ACC112 (cell line): Measurements from ENCODE around the gene LSM11.

Experiments used
- H2AFZ ChIP-seq: fragments of 200-600 bp; sonication (generic); one replicate; pipeline ENCODE4 v1.6.0; 2017; ENCODE audit warnings: antibody characterized with exemption, low read length; ENCODE audit not compliant: unreplicated experiment
- H3K27ac ChIP-seq: fragments of 200-600 bp; sonication (generic); 2 replicates; pipeline ENCODE4 v1.5.1; 2014; ENCODE audit warnings: low read depth, mild to moderate bottlenecking, antibody characterized with exemption, low read length, moderate library complexity
- H3K27me3 ChIP-seq: fragments of 200-600 bp; sonication (generic); 2 replicates; pipeline ENCODE4 v1.6.1; 2014; ENCODE audit warnings: mild to moderate bottlenecking, antibody characterized with exemption, low read length, moderate library complexity, mixed read lengths; ENCODE audit not compliant: insufficient read depth
- H3K36me3 ChIP-seq: fragments of 200-600 bp; sonication (generic); 2 replicates; pipeline ENCODE4 v1.6.1; 2016; ENCODE audit warnings: mild to moderate bottlenecking, antibody characterized with exemption, low read length, moderate library complexity, mixed read lengths; ENCODE audit not compliant: insufficient read depth
- H3K4me1 ChIP-seq: fragments of 200-600 bp; sonication (generic); one replicate; pipeline ENCODE4 v1.6.1; 2016; ENCODE audit warnings: low read length, mixed read lengths; ENCODE audit not compliant: insufficient read depth, unreplicated experiment, control insufficient read depth
- H3K4me3 ChIP-seq: fragments of 200-600 bp; sonication (generic); 2 replicates; pipeline ENCODE4 v1.5.1; 2014; ENCODE audit warnings: mild to moderate bottlenecking, low read depth, low read length
- H3K79me2 ChIP-seq: fragments of 200-600 bp; sonication (generic); one replicate; pipeline ENCODE4 v1.6.0; 2016; ENCODE audit warnings: low read length; ENCODE audit not compliant: control insufficient read depth, unreplicated experiment, insufficient read depth

Gene LSM11

DNA sequence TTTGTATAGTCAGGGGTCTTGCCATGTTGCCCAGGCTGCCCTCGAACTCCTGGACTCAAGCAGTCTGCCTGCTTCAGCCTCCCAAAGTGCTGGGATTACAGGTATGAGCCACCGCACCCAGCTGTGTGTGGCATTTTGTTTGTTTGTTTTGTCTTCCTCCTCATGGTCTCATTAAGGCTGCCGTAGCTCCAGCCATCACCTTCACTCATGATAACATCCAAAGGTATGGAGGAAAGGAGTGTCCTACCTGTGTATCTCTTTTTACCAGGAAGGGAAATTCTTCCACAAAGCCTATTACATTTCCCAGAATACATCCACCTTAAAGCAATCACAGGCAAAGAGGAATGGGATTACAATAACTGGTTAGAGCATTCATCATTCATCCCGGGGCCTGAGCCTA lies 27.2 kb downstream of the LSM11 start:
- Histone ChIP-seq H3K27me3 (no peaks in the 10 kb centered on the region), H2AFZ (no peak overlapping the region), H3K4me1 (peaks cover 10% of the 10 kb centered on the region), H3K27ac (no peak overlapping the region), H3K79me2 (no peaks in the 10 kb centered on the region), H3K36me3 (no peaks in the 10 kb centered on the region), H3K4me3 (no peak overlapping the region)

DNA sequence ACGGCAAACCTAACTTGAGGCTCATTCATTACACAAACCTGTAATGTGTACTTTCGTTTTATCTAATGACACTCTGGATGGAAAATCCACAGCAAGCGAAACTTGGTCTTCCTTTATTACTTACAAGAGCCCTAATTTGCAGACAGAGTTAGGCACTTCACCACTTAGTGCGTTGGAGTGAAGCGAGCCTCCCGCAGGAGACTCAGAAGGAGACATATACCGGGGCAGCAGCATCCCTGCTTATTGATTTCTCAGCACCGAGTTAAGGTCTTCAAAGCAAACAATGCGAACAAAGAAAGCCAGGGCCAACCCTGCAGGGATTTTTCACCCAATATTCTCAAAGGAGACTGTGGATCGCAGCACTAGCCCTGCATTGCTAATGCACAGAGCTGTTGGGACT lies 28.6 kb downstream of the LSM11 start:
- H3K27me3 ChIP-seq, result no peaks in the 10 kb centered on the region
- H3K27ac ChIP-seq, result no peak overlapping the region
- peaks cover 10% of the 10 kb centered on the region for H3K4me1 ChIP-seq
- H3K79me2 ChIP-seq, result no peaks in the 10 kb centered on the region
- H3K36me3 ChIP-seq, result no peaks in the 10 kb centered on the region
- no peak overlapping the region for H3K4me3 ChIP-seq
- no peak overlapping the region for H2AFZ ChIP-seq

DNA sequence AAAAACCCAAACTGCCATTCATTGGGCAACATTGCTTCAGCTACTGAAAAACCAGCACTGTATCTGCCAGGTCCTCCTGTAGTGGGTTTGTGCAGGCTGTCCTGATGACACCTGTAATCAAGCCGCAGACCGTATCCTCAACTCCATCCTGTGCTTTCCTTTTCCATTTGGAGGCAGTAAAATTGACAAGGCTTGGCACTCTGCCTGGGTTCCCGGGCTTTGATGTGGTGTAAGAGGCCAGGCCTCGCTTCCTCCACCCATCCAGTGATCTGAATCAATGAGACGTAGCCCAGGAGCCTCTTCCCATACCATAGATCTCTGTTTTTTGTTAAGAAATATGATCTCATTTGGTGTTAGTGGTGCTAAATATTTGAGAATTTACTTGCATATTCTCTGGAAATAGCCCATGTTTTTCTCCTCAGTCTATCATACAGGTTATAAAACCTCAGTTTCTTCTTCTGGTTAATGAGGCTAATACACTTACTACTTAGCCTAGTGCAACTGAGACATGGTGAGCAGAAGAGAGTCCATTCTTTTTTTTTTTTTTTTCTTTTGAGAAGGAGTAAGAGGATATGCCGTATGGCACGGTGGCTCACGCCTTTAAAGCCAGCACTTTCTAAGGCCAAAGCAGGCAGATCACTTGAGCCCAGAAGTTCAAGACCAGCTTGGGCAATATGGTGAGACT lies 34.8 kb downstream of the LSM11 start:
- no peaks in the 10 kb centered on the region for H3K36me3 ChIP-seq
- H3K79me2 ChIP-seq, result no peaks in the 10 kb centered on the region
- H3K27me3 ChIP-seq, result no peaks in the 10 kb centered on the region
- H3K27ac ChIP-seq, result no peak overlapping the region
- no peak overlapping the region for H3K4me3 ChIP-seq
- H3K4me1 ChIP-seq, result no peaks in the 10 kb centered on the region
- no peak overlapping the region for H2AFZ ChIP-seq

DNA sequence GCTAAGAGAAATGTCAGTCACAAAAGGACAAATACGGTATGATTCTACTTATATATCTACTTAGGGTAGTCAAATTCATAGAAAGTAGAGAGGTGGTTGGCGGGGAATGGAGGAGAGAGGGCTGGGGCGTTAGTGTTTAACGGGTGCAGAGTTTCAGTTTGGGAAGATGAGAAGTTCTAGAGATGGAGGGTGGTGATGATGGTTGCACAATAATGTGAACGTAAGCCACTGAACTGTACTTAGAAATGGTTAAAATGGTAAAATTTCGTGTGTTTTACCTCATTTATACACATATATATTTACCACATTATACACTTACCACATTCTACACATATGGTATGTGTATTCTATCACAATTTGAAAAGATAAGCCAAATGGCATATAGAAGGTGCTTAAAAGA lies 35.7 kb downstream of the LSM11 start:
- Histone ChIP-seq H3K27ac (no peak overlapping the region), H3K27me3 (no peaks in the 10 kb centered on the region), H2AFZ (no peak overlapping the region), H3K4me1 (no peaks in the 10 kb centered on the region), H3K36me3 (0 out of 2 replicates have a peak, but pooled peaks cover 2% of the 10 kb centered on the region), H3K4me3 (no peak overlapping the region), H3K79me2 (no peaks in the 10 kb centered on the region)

DNA sequence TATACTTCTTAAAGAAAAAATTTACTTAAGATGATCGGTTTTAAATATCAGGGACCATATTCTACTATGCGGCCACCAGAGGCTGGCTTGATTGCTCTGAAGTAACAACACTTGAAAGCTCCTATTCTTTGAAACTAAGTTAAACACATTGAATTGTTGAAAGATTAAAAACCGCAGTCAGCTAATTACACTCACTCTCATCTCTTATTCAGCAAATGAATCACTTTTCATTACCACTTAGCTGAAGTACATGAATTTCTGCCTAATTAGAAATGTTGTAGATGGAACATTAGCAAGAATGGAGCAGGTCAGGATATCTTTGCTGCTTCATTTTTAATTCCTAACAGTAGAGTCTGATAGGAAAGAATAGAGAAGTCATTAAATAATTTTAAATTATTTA lies 42.3 kb downstream of the LSM11 start:
- H3K4me3 ChIP-seq, result no peak overlapping the region

DNA sequence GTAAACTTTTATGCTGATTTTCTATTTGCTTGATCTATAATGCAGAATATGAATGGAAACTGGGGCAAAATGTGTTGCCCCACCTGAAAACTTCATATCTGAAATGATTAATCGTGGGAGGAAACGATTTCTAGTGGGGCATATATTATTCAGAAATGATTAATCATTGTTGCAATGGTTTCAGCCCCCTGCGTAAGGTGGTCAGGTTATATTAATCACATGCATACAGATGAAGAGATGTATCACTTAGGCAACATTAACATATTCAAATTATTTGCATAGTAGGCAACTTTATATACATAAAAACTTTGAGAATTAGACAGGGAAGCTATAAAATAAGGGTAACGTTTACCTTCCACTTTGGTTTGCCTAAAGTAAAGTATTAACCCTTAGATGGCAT lies 49.8 kb downstream of the LSM11 start:
- Histone ChIP-seq H3K27ac (no peak overlapping the region), H3K36me3 (peaks cover 33% of the 10 kb centered on the region), H3K27me3 (no peaks in the 10 kb centered on the region), H3K4me3 (no peak overlapping the region), H3K4me1 (no peaks in the 10 kb centered on the region), H3K79me2 (no peaks in the 10 kb centered on the region), H2AFZ (no peak overlapping the region)

More for the DNA sequence above, 42.3 kb downstream of the LSM11 start:
- Histone ChIP-seq H3K4me1 (no peaks in the 10 kb centered on the region), H3K36me3 (peaks cover 25% of the 10 kb centered on the region), H3K27ac (no peak overlapping the region), H2AFZ (no peak overlapping the region), H3K27me3 (no peaks in the 10 kb centered on the region), H3K79me2 (no peaks in the 10 kb centered on the region)

DNA sequence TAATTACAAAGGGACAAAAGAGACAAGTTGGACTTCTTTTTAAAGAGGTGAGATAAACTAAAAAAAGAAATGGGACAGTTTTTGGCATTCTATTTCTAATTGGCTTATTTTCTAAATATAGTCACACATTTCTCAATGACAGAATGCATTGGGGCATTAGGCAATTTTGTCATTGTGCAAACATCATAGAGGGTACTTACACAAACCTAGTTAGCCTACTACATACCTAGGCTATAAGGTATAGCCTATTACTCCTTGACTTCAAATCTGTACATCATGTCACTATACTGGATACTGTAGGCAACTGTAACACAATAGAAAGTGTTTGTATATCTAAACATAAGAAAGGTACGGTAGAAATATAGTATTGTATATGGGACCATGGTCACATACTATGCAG lies 56.1 kb downstream of the LSM11 start:
- H3K27ac ChIP-seq, result no peak overlapping the region
- peaks cover 8% of the 10 kb centered on the region; the same call in 1 of the 2 replicates for H3K36me3 ChIP-seq
- no peaks in the 10 kb centered on the region for H3K4me1 ChIP-seq

DNA sequence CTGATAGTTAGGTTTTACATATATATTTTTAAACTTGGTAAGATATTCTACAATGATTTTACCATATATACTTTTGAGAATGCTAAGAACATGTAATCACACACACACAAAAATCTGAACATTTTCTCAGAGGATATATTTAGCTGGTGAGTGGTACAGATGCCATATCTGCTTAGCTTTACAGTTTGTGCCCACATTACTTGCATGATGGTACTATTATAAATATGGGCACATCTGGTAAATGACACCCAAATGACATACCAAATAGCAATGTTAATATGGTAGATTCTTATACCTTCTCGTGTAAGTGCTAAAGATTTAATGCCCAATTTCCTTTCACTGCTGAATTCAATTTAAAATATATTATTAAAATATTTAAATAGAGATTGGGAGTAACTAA lies 56.6 kb downstream of the LSM11 start:
- no peak overlapping the region for H3K4me3 ChIP-seq
- peaks cover 8% of the 10 kb centered on the region; the same call in 1 of the 2 replicates for H3K36me3 ChIP-seq
- H3K27me3 ChIP-seq, result no peaks in the 10 kb centered on the region
- no peak overlapping the region for H3K27ac ChIP-seq
- no peaks in the 10 kb centered on the region for H3K79me2 ChIP-seq
- H3K4me1 ChIP-seq, result no peaks in the 10 kb centered on the region
- no peak overlapping the region for H2AFZ ChIP-seq

More for the DNA sequence above, 56.1 kb downstream of the LSM11 start:
- Histone ChIP-seq H3K4me3 (no peak overlapping the region), H2AFZ (no peak overlapping the region), H3K79me2 (no peaks in the 10 kb centered on the region), H3K27me3 (no peaks in the 10 kb centered on the region)

DNA sequence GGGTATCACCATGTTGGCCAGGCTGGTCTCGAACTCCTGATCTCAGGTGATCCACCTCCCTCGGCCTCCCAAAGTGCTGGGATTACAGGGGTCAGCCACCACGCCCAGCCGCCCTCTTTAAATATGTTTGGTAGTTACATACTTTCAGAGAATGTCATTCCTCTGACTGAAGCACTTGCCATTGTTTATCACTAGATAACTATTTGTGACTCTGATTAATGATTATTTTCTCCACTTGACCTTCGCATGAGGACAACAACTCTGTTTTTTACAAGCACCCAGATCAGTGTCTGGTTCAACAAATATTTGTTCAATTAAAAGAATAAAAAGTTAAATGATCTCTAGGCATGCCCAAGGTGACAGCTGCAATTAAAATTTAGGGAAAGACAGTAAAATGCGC lies 59.2 kb downstream of the LSM11 start:
- Histone ChIP-seq H3K27me3 (no peaks in the 10 kb centered on the region), H3K36me3 (peaks cover 16% of the 10 kb centered on the region), H3K79me2 (no peaks in the 10 kb centered on the region), H2AFZ (no peak overlapping the region), H3K4me1 (no peaks in the 10 kb centered on the region), H3K27ac (no peak overlapping the region), H3K4me3 (no peak overlapping the region)

DNA sequence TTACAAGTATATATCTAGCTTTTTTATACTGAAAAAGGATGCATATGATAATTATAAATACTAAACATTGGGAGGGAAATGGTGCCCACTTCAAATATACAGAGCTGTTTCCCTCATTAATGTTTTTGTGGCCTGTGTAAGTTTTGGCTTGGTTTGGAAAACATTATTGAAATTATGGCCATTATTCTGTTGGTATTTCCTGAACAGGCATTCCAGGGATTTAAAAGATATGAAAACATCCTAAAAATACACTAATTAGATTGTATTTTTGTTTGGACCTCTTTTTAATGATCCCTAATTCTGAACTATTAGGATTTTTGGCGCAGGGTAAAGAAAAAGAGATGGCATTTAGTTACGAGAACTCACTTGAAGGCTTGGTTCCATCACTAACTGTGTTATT lies 64.5 kb downstream of the LSM11 start:
- no peaks in the 10 kb centered on the region for H3K4me1 ChIP-seq
- H3K27ac ChIP-seq, result no peak overlapping the region
- no peaks in the 10 kb centered on the region for H3K27me3 ChIP-seq
- peaks cover 35% of the 10 kb centered on the region for H3K36me3 ChIP-seq
- H3K79me2 ChIP-seq, result no peaks in the 10 kb centered on the region
- H3K4me3 ChIP-seq, result no peak overlapping the region
- H2AFZ ChIP-seq, result no peak overlapping the region
